CD4-positive, alpha-beta T cell treated with Interleukin-6 at 100 ng/mL for 8 hours (primary cell): ENCODE data around the gene PNPLA7.

Experiments used
- DNase-seq: peaks from one replicate; pipeline ENCODE4 v3.0.0-alpha.2; 2020; ENCODE audit warnings: mixed read lengths, low spot score

The PNPLA7 gene

DNA sequence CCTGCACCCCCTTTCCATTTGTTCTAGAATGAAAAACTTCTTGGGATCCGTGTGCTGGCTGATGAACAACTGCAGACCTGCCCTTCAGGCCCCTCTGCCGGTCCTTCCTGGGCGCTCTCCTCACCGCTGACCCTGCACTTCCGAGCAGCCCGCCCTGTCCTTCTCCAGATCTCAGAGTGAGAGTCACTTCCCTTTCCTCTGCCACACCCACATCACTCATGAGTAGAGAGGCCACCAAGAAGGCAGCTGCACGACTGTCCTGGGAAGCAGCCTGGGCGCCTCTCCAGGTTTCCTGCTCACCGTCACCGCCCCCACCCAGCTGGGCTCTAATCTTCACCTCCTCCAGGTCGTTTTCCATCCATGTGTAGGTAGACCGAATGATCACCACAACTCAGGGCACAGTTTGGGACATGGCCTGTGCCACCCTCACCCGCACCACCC, 56.1 kb downstream of the PNPLA7 start:
- no peak for DNase-seq

DNA sequence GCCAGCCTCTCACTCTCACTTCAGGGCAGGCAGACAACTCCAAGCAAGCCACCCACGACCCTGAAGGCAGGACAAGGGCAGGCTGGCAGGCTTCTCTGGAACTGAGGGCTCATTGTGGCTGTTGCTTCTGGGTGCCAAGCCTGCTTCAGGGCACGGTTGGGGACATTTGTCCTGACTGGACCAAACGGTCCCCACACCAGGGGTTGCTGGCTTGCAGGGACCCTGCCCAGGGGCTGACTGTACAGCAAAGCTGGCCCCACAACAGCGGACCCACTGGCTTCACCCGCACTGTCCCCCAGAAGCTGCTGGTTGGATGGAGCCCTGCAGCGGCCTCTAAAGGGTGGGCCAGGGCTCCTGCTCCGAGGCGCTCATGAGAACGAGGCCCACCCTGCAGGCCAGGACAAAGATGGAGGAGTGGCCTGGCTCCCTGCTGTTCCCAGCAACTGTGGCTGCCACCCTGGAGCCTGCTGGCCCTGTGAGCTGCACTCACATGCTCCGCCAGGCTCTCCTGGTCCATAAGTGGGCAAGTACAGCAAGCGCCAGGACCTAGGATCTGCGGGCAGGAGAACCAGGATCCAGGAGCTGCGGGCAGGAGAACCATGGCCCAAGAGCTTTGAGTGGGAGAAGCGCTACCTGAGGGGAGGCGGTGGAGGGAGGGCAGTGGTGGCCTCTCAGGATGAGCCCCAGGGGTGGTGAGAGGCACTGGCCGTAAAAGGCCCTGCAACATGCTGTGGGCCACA, 56.7 kb downstream of the PNPLA7 start:
- DNase-seq, result no peak

DNA sequence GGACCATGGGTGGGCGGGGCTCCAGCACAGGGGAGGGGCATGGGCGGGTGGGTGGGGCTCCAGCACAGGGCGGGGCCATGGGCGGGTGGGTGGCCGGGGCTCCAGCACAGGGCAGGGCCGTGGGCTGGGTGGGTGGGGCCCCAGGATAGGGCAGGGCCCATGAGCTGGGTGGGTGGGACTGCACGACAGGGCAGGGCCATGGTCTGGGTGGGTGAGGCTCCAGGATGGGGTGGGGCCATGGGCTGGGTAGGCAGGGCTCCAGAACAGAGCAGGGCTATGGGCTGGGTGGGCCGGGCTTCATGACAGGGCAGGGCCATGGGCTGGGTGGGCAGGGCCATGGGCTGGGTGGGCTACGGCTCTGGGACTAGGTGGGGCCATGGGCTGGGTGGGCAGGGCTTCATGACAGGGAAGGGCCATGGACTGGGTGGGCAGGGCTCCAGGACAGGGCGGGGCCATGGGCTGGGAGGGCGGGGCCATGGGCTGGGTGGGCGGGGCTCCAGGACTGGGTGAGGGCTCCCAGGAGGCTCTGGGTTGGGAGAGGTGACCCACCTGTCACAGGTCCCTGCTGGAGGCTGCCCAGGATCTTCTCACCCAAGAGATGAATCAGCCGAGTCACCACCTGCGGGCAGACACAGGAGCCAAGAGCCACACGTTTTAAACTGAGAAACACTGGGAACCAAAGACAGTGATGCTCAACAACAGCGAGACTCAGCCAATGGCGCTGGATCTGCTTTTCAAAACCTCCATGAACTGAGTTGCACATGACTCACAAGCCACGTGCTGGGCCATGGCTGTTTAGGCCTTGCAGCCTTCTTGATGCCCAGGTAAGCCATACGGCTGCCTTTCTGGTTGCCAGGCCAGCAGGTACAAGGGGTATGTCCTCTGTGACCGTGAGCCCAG, 57.5 kb downstream of the PNPLA7 start:
- no peak for DNase-seq

DNA sequence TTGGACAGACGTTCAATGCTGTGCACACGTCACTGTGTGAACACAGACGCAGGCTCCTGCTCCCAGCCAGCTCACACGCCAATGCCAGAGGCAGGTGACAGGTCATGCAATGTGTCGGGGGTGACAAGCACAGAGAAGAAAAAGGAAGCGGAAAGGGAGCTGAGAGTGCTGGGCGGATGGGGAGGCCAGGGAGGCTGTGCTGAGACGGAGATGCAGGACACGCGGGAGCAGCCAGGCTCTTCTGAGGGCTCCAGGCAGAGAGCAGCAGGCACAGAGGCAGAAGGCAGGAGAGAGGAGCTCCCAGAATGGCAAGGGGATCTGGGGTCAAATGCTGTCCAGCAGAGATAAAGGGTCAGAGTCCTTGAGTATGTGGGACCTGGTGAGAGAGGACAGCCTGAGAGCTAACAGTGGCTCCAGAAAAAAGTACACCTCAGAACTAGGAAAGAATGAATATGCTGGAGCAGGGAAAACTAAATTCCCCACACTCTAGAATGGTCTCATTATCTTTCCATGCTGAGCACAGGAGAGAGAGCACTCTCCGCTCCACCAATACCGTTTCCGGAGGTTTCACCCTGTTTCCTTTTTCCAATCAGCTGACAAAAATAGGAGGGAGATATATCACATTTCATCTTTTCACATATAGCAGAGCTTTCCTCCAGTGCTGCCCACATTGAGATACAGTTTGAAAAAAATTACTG, 58.3 kb downstream of the PNPLA7 start:
- no peak for DNase-seq

DNA sequence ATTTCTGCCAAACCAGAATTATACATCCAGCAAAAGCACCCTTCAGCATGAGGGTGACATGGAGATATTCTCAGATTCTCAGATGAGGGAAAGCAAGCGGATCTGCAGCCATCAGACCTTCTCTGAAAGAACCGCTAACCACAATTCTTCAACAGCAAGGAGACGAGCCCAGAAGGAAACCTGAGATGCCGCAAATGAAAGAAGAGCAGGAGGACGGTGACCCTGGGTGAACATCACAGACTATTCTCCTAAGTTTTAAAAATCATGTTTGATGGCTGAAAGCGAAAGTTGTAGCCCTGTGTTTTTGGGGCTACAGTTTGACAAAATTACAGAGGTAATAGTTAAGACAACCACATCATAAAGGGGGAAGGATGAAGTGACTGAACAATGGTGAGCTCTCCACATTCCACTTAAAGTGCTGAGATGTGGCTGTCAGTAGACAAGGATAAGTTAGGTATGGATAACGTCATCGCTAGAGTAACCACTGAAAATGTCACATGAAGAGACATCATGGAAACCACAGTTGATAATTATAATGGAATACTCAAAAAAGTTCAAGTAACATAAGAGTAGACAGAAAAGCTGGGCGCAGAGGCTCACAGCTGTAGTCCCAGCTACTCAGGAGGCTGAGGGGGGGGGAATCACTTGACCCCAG, 59.5 kb downstream of the PNPLA7 start:
- DNase-seq, result no peak

DNA sequence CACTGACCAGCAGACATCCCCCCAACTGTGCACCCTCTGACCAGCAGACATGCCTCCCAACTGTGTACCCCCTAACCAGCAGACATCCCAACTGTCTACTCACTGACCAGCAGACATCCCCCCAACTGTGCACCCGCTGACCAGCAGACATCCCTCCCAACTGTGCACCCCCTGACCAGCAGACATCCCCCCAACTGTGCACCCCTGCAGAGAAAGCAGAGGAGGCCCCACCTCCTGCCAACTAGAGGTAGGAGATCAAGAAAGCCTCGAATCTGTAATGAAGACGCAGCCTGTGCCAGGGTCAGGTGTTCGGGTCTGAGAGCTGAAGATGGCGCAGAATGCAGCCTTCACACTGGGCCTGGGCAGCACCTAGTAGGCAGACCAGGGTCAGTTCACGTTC, 61.3 kb downstream of the PNPLA7 start:
- no peak for DNase-seq

DNA sequence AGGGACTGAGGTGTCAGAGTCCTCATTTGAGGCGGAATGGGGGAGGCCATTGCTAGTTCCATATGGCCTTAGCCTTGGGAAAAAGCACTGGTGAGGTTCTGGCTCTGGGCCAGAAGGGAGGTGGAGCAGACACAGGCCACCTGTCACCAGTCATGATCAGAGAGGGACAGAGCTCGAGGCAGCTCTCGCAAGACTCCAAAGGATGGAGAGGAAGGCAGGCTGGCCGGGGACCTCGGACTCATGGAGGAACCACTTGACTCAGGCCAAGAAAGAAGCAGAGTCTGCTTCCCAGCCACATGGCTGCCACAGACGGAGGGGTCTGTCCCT, 61.9 kb downstream of the PNPLA7 start:
- DNase-seq, result no peak

DNA sequence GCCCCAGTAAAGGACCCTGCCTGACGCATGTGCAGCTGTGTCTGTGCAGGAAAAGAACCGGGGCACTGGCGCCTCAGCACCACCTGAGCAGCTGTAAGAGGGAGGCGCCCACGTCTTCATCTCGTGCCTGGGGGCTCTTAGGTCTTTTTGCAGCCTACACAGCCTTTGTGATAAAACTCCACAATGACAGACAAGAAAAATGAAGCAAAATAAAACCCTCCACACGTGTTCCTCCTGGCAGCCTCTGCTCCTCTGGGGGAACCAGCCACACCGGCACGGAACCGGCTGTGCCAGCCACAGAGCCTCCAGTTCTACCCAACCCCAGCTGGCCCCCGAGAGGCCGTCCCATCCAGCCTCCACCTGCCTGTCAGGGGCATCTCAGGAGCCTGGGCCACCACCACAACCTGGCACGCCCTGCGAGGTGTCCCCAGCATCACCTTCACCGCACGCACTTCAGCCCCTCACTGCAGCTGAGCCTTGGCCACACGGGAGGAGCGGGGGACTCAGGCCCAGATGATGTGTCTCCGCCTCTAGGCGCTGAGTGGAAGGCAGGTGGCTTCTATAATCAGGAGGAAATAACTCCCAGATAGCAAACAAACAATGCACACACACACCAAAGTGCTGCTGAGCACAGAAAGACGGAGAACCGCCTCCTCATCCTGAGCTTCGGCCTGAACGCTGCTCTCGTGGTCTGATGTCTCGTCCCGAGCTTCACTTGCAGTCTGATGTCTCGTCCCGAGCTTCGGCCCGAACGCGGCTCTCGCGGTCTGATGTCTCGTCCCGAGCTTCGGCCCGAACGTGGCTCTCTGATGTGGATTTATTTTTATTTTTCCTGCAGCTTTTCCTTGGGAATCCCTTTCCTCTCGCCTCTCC, 62.5 kb downstream of the PNPLA7 start:
- DNase-seq, result no peak

DNA sequence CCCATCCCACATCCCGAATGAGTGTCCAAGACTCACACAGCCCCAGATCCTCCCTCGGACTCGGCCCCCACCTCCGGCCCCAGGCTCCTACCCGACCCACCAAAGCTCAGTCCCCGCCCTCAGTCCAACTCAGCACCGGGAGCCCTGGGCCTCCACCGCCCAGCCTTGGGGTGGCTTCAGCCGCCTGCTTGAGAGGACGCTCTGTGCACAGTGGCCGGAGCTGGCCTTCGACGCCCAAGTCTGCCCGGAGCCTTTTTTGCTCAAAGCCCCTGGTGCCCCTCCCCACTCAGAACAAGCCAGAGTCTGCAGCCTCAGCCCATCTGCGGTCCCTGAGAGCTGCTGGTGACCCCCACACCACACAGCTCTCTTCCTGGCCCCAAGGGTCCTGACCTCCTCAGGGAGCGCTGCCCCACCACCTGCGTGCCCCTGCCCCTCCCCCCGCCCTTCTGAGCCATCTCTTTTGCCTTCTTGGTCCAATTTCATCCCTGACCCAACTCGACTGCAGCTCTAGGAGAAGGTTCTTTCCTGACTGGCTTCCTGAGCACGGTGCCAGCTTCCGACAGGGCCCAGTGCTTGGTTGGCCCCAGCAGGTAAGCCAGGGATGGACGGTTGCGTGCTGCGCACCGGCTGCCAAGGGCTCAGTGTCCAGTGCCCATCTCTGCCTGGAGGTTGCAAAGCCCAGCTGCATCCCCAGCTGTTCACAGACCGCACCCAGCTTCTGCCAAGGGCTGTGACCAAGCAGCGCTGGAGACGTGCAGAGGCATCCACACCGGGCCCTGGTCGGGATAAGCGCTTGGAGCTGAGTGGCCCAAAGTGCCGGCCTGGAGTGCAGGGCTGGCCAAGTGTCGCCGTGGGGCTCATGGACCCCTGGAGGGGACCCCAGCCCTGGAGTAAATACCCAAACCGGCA, 63.4 kb downstream of the PNPLA7 start:
- DNase-seq, result no peak

DNA sequence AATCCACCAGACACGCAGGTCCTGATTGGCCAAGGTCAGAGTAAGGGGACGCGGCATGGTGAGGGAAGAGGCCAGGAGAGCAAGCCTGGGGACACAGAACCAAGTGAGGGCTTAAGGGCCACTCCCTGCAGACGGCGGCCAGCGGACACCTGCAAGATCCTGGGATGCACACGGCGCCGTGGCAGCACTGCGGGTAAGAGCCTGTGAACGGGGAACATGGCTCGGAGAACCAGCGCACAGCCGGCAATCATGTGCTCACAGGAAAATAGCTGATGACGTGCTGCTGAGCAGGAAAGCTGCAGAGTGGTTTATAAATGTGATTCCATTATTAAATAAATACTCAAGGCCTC, 64.1 kb downstream of the PNPLA7 start:
- DNase-seq, result no peak

- DNase-seq, result no peak
These were observed 64.7 kb downstream of the PNPLA7 start for GRCh38 chr9:137485343-137486140.

- no peak for DNase-seq
These were observed 65.5 kb downstream of the PNPLA7 start for GRCh38 chr9:137484551-137485315.

GRCh38 chr9:137482094-137482781, 68.0 kb downstream of the PNPLA7 start:
- no peak for DNase-seq

GRCh38 chr9:137480686-137481683, 69.2 kb downstream of the PNPLA7 start:
- DNase-seq, result no peak

GRCh38 chr9:137479892-137480685, 70.1 kb downstream of the PNPLA7 start:
- DNase-seq, result no peak
